ENCODE measurements around the gene ZNF611. TPM values are rescaled to one million over a fixed set of nuclear protein-coding genes. Genes with fewer than 3 reads are reported as not detected.
"Not testable (repeated sequence)": the region's sequence is repeated elsewhere in the genome, so short reads cannot be mapped to it uniquely, and the experiment has no call there.

ZNF611 gene
- total RNA-seq, result 13.1 TPM

- H3K9me3 ChIP-seq, result no peaks in the 10 kb centered on the region
- peak; percentile 86 to 99 for DNase-seq (ENCODE audit: low spot score in 2 of 2)
- peak within 1 kb of the TSS; percentile 78 to 88 for H3K27ac ChIP-seq
- TF ChIP-seq CTCF (IDR thresholded peaks at IDR 0.05), result peak; percentile 68 to 79 (median 74)
- peaks cover 0 to 5% of the 10 kb centered on the region in 2 donors for H3K4me1 ChIP-seq
- H3K36me3 ChIP-seq, result peaks cover 0 to 4% of the 10 kb centered on the region in 2 donors
- intact Hi-C loops (cut with DNase I), result loop anchor here (1.0 to 10.0 kb wide), 9 partner anchors 45 to 368 kb away; partner anchors contain the start of genes ZNF160, ZNF320, ZNF528 and ZNF600
- H3K27me3 ChIP-seq, result no peaks in the 10 kb centered on the region
- H3K4me3 ChIP-seq, result peak within 1 kb of the TSS; percentile 81 to 82
Measured at GRCh38 chr19:52734893-52735661, at the start of gene ZNF611. Gene ZNF611, minus strand, starts transcription at chr19:52735044. Its CDS starts 19,150 bp downstream, at chr19:52715894.

GRCh38 chr19:52782864-52783263 is 48.0 kb upstream of the ZNF611 start:
- not testable (repeated sequence) for DNase-seq (ENCODE audit: low spot score in 2 of 2); H3K27ac ChIP-seq; H3K27me3 ChIP-seq; H3K9me3 ChIP-seq; H3K4me1 ChIP-seq; H3K4me3 ChIP-seq
- intact Hi-C loops (cut with DNase I), result loop anchor here (10.0 kb wide), 1 partner anchor 162 kb away; no protein-coding TSS in a partner anchor
- peaks cover 2 to 33% of the 10 kb centered on the region in 2 donors for H3K36me3 ChIP-seq

GRCh38 chr19:52778811-52779210 is 44.0 kb upstream of the ZNF611 start:
- no peak overlapping the region for H3K27ac ChIP-seq
- no peak overlapping the region for H3K4me3 ChIP-seq
- peaks cover 25 to 71% of the 10 kb centered on the region in 2 donors for H3K36me3 ChIP-seq
- DNase-seq (ENCODE audit: low spot score in 2 of 2), result no peak
- peaks cover 0 to 6% of the 10 kb centered on the region in 2 donors for H3K9me3 ChIP-seq
- intact Hi-C loops (cut with DNase I), result no loop called here
- H3K4me1 ChIP-seq, result no peaks in the 10 kb centered on the region
- TF ChIP-seq CTCF (IDR thresholded peaks at IDR 0.05), result no peak
- no peaks in the 10 kb centered on the region for H3K27me3 ChIP-seq

GRCh38 chr19:52756447-52756846 is 21.6 kb upstream of the ZNF611 start:
- H3K4me1 ChIP-seq; H3K36me3 ChIP-seq; intact Hi-C loops (cut with DNase I); H3K9me3 ChIP-seq; DNase-seq (ENCODE audit: low spot score in 2 of 2); H3K4me3 ChIP-seq; H3K27ac ChIP-seq; H3K27me3 ChIP-seq: not testable (repeated sequence)

- Histone ChIP-seq H3K27me3 (no peaks in the 10 kb centered on the region), H3K9me3 (no peaks in the 10 kb centered on the region), H3K36me3 (no peaks in the 10 kb centered on the region), H3K4me1 (no peaks in the 10 kb centered on the region), H3K4me3 (no peak overlapping the region), H3K27ac (no peak overlapping the region)
- no peak for TF ChIP-seq CTCF (IDR thresholded peaks at IDR 0.05)
- intact Hi-C loops (cut with DNase I), result no loop called here
- DNase-seq (ENCODE audit: low spot score in 2 of 2), result no peak
Measured at GRCh38 chr19:52749780-52750179, 14.9 kb upstream of the ZNF611 start.

- H3K27me3 ChIP-seq, result no peaks in the 10 kb centered on the region
- H3K4me3 ChIP-seq, result no peak overlapping the region
- intact Hi-C loops (cut with DNase I), result no loop called here
- no peak overlapping the region for H3K27ac ChIP-seq
- no peaks in the 10 kb centered on the region for H3K4me1 ChIP-seq
- no peaks in the 10 kb centered on the region for H3K36me3 ChIP-seq
- H3K9me3 ChIP-seq, result no peaks in the 10 kb centered on the region
- no peak for DNase-seq (ENCODE audit: low spot score in 2 of 2)
- TF ChIP-seq CTCF (IDR thresholded peaks at IDR 0.05), result peak; percentile 21 to 57 (median 30)
Measured at GRCh38 chr19:52748336-52748950, 13.6 kb upstream of the ZNF611 start.

- intact Hi-C loops (cut with DNase I), result not testable (repeated sequence)
Measured at GRCh38 chr19:52745919-52746318, 11.1 kb upstream of the ZNF611 start.

More at GRCh38 chr19:52745919-52746318, 11.1 kb upstream of the ZNF611 start:
- not testable (repeated sequence) for H3K27me3 ChIP-seq; H3K4me3 ChIP-seq; H3K36me3 ChIP-seq; DNase-seq (ENCODE audit: low spot score in 2 of 2); H3K4me1 ChIP-seq; H3K27ac ChIP-seq; H3K9me3 ChIP-seq

Measured in ascending aorta (tissue), 2 donors.